Cerebellar nuclear complex (tissue), 1 donor: Measurements from ENCODE around the gene WDR93.

Experiments
- DNase-seq, 2 experiments: peaks; one replicate each; lab custom pipeline; 2025; lab: John Stamatoyannopoulos, UW

Gene WDR93

GRCh38 chr15:89749054-89749453, 58.4 kb downstream of the WDR93 start:
- DNase-seq = no peak

GRCh38 chr15:89749526-89749925, 58.9 kb downstream of the WDR93 start:
- no peak for DNase-seq

GRCh38 chr15:89749951-89750559, 59.4 kb downstream of the WDR93 start:
- peak in 1 of 2 experiments; percentile 4 for DNase-seq

- DNase-seq = peak; percentile 35 to 39
These were observed 60.2 kb downstream of the WDR93 start, which contains the start of gene MESP1 for GRCh38 chr15:89750560-89751542. Gene MESP1, minus strand, starts transcription at chr15:89751249. Its CDS starts 18 bp downstream, at chr15:89751231.

GRCh38 chr15:89751748-89752147, 61.1 kb downstream of the WDR93 start:
- no peak for DNase-seq

- DNase-seq = no peak
These were observed 63.2 kb downstream of the WDR93 start for GRCh38 chr15:89753855-89754254.

GRCh38 chr15:89754361-89755154, 63.9 kb downstream of the WDR93 start:
- DNase-seq = no peak

- DNase-seq = no peak
These were observed 65.1 kb downstream of the WDR93 start for GRCh38 chr15:89755701-89756100.

- DNase-seq = no peak
These were observed 66.3 kb downstream of the WDR93 start for GRCh38 chr15:89756897-89757296.

GRCh38 chr15:89758283-89758682, 67.7 kb downstream of the WDR93 start:
- no peak for DNase-seq

GRCh38 chr15:89758981-89759380, 68.4 kb downstream of the WDR93 start:
- no peak for DNase-seq

- DNase-seq = no peak
These were observed 69.2 kb downstream of the WDR93 start for GRCh38 chr15:89759835-89760234.

- DNase-seq = no peak
These were observed 69.8 kb downstream of the WDR93 start for GRCh38 chr15:89760303-89761008.

GRCh38 chr15:89761009-89761831, 70.6 kb downstream of the WDR93 start:
- no peak for DNase-seq

GRCh38 chr15:89761929-89762328, 71.3 kb downstream of the WDR93 start:
- no peak for DNase-seq

- DNase-seq = no peak
These were observed 75.1 kb downstream of the WDR93 start for GRCh38 chr15:89765694-89766093.

- DNase-seq = no peak
These were observed 76.0 kb downstream of the WDR93 start for GRCh38 chr15:89766357-89767311.

GRCh38 chr15:89767411-89767915, 76.9 kb downstream of the WDR93 start:
- no peak for DNase-seq

- no peak for DNase-seq
These were observed 77.5 kb downstream of the WDR93 start for GRCh38 chr15:89768071-89768500.
